ENCODE results near the gene GAS7. TPM values are rescaled to one million over a fixed set of nuclear protein-coding genes. Genes with fewer than 3 reads are reported as not detected.

The GAS7 gene
- total and polyA plus RNA-seq, 2 experiments from 2014 or later = 1.9 to 10.7 TPM

GRCh38 chr17:10195090-10195805, 3.2 kb downstream of the GAS7 start:
- Mint-ChIP-seq H3K4me3 (no peak overlapping the region), H3K4me1 (peaks cover 6% of the 10 kb centered on the region), H3K27ac (no peak overlapping the region), H3K9me3 (peaks cover 24% of the 10 kb centered on the region), H3K36me3 (ENCODE audit: low read depth) (peaks cover 18% of the 10 kb centered on the region), H3K27me3 (ENCODE audit: insufficient read depth, low read depth, poor library complexity) (peaks cover 20% of the 10 kb centered on the region)
- Histone ChIP-seq H3K4me1 (ENCODE audit: insufficient read depth) (no peaks in the 10 kb centered on the region; the same call in 1 of the 2 replicates), H3K27ac (ENCODE audit: low read depth) (no peak overlapping the region), H2AFZ (no peak overlapping the region), H3K4me2 (no peak overlapping the region), H3K79me2 (replicated peaks; ENCODE audit: insufficient read depth) (no peaks in the 10 kb centered on the region), H3K9me2 (ENCODE audit: insufficient read depth) (no peaks in the 10 kb centered on the region), H3K4me3 (no peak overlapping the region), H3K27me3 (ENCODE audit: insufficient read depth) (peaks cover 33% of the 10 kb centered on the region), H3K36me3 (ENCODE audit: insufficient read depth) (no peaks in the 10 kb centered on the region; the same call in 1 of the 2 replicates), H4K20me1 (replicated peaks; ENCODE audit: insufficient read depth) (no peaks in the 10 kb centered on the region), H3F3A (replicated peaks; ENCODE audit: low read depth) (no peaks in the 10 kb centered on the region)
- no peak for ATAC-seq
- no peak for DNase-seq (ENCODE audit: low spot score)
- TF ChIP-seq, protein P1, sequence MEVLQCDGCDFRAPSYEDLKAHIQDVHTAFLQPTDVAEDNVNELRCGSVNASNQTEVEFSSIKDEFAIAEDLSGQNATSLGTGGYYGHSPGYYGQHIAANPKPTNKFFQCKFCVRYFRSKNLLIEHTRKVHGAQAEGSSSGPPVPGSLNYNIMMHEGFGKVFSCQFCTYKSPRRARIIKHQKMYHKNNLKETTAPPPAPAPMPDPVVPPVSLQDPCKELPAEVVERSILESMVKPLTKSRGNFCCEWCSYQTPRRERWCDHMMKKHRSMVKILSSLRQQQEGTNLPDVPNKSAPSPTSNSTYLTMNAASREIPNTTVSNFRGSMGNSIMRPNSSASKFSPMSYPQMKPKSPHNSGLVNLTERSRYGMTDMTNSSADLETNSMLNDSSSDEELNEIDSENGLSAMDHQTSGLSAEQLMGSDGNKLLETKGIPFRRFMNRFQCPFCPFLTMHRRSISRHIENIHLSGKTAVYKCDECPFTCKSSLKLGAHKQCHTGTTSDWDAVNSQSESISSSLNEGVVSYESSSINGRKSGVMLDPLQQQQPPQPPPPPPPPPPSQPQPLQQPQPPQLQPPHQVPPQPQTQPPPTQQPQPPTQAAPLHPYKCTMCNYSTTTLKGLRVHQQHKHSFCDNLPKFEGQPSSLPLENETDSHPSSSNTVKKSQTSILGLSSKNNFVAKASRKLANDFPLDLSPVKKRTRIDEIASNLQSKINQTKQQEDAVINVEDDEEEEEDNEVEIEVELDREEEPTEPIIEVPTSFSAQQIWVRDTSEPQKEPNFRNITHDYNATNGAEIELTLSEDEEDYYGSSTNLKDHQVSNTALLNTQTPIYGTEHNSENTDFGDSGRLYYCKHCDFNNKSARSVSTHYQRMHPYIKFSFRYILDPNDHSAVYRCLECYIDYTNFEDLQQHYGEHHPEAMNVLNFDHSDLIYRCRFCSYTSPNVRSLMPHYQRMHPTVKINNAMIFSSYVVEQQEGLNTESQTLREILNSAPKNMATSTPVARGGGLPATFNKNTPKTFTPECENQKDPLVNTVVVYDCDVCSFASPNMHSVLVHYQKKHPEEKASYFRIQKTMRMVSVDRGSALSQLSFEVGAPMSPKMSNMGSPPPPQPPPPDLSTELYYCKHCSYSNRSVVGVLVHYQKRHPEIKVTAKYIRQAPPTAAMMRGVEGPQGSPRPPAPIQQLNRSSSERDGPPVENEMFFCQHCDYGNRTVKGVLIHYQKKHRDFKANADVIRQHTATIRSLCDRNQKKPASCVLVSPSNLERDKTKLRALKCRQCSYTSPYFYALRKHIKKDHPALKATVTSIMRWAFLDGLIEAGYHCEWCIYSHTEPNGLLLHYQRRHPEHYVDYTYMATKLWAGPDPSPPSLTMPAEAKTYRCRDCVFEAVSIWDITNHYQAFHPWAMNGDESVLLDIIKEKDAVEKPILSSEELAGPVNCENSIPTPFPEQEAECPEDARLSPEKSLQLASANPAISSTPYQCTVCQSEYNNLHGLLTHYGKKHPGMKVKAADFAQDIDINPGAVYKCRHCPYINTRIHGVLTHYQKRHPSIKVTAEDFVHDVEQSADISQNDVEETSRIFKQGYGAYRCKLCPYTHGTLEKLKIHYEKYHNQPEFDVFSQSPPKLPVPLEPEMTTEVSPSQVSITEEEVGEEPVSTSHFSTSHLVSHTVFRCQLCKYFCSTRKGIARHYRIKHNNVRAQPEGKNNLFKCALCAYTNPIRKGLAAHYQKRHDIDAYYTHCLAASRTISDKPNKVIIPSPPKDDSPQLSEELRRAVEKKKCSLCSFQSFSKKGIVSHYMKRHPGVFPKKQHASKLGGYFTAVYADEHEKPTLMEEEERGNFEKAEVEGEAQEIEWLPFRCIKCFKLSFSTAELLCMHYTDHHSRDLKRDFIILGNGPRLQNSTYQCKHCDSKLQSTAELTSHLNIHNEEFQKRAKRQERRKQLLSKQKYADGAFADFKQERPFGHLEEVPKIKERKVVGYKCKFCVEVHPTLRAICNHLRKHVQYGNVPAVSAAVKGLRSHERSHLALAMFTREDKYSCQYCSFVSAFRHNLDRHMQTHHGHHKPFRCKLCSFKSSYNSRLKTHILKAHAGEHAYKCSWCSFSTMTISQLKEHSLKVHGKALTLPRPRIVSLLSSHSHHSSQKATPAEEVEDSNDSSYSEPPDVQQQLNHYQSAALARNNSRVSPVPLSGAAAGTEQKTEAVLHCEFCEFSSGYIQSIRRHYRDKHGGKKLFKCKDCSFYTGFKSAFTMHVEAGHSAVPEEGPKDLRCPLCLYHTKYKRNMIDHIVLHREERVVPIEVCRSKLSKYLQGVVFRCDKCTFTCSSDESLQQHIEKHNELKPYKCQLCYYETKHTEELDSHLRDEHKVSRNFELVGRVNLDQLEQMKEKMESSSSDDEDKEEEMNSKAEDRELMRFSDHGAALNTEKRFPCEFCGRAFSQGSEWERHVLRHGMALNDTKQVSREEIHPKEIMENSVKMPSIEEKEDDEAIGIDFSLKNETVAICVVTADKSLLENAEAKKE (CRISPR knock-in tag; IDR thresholded peaks at IDR 0.05) = no peak
- TF ChIP-seq NANOG (IDR thresholded peaks at IDR 0.05; ENCODE audit: borderline replicate concordance) (no peak), EZH2 (IDR thresholded peaks at IDR 0.05; ENCODE audit: low read depth, unreplicated experiment) (no peak), ZNF331 (CRISPR knock-in tag; IDR thresholded peaks at IDR 0.05; ENCODE audit: low read depth) (no peak), ZNF114 (CRISPR knock-in tag; IDR thresholded peaks at IDR 0.05) (no peak), CREB1 (CRISPR knock-in tag; IDR thresholded peaks at IDR 0.05; ENCODE audit: low read depth) (no peak), POLR2AphosphoS5 (IDR thresholded peaks at IDR 0.05; ENCODE audit: low read depth) (no peak), CTCF (conservative IDR thresholded peaks at IDR 0.05; ENCODE audit: low read depth in 2 of 2) (no peak), JUNB (IDR thresholded peaks at IDR 0.05; ENCODE audit: unreplicated experiment) (no peak), EZH2phosphoT487 (IDR thresholded peaks at IDR 0.05; ENCODE audit: unreplicated experiment) (no peak), STAT1 (IDR thresholded peaks at IDR 0.05; ENCODE audit: unreplicated experiment) (no peak)
- TF ChIP-seq, protein P2, sequence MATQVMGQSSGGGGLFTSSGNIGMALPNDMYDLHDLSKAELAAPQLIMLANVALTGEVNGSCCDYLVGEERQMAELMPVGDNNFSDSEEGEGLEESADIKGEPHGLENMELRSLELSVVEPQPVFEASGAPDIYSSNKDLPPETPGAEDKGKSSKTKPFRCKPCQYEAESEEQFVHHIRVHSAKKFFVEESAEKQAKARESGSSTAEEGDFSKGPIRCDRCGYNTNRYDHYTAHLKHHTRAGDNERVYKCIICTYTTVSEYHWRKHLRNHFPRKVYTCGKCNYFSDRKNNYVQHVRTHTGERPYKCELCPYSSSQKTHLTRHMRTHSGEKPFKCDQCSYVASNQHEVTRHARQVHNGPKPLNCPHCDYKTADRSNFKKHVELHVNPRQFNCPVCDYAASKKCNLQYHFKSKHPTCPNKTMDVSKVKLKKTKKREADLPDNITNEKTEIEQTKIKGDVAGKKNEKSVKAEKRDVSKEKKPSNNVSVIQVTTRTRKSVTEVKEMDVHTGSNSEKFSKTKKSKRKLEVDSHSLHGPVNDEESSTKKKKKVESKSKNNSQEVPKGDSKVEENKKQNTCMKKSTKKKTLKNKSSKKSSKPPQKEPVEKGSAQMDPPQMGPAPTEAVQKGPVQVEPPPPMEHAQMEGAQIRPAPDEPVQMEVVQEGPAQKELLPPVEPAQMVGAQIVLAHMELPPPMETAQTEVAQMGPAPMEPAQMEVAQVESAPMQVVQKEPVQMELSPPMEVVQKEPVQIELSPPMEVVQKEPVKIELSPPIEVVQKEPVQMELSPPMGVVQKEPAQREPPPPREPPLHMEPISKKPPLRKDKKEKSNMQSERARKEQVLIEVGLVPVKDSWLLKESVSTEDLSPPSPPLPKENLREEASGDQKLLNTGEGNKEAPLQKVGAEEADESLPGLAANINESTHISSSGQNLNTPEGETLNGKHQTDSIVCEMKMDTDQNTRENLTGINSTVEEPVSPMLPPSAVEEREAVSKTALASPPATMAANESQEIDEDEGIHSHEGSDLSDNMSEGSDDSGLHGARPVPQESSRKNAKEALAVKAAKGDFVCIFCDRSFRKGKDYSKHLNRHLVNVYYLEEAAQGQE (IDR thresholded peaks at IDR 0.05; ENCODE audit: unreplicated experiment) = no peak
- TF ChIP-seq, protein P3, sequence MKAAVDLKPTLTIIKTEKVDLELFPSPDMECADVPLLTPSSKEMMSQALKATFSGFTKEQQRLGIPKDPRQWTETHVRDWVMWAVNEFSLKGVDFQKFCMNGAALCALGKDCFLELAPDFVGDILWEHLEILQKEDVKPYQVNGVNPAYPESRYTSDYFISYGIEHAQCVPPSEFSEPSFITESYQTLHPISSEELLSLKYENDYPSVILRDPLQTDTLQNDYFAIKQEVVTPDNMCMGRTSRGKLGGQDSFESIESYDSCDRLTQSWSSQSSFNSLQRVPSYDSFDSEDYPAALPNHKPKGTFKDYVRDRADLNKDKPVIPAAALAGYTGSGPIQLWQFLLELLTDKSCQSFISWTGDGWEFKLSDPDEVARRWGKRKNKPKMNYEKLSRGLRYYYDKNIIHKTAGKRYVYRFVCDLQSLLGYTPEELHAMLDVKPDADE (IDR thresholded peaks at IDR 0.05) = no peak
